ENCODE data around the gene MUC5AC.

The MUC5AC gene

GRCh38 chr11:1134848-1135445 is 22.8 kb upstream of the MUC5AC start:
- no peak for DNase-seq
- no peak overlapping the region for H3K4me3 ChIP-seq (ENCODE audit: low read depth, low read length)
- in situ Hi-C loops (cut with HindIII; ENCODE audit: low pct_ligation_motif_present, low sequenced_read_pairs): no loop called here
- TF ChIP-seq CTCF (IDR thresholded peaks at IDR 0.05; ENCODE audit: low read depth, low read length, missing control alignments): no peak
- H3K27ac ChIP-seq: no peak overlapping the region
- H3K36me3 ChIP-seq (replicated peaks): no peaks in the 10 kb centered on the region
- no peaks in the 10 kb centered on the region for H3K27me3 ChIP-seq (replicated peaks)

GRCh38 chr11:1138097-1138496 is 19.7 kb upstream of the MUC5AC start:
- TF ChIP-seq CTCF (IDR thresholded peaks at IDR 0.05; ENCODE audit: low read depth, low read length, missing control alignments): no peak
- H3K27me3 ChIP-seq (replicated peaks): no peaks in the 10 kb centered on the region
- in situ Hi-C loops (cut with HindIII; ENCODE audit: low pct_ligation_motif_present, low sequenced_read_pairs): no loop called here
- no peak overlapping the region for H3K4me3 ChIP-seq (ENCODE audit: low read depth, low read length)
- no peak overlapping the region for H3K27ac ChIP-seq
- DNase-seq: peak; percentile 41
- H3K36me3 ChIP-seq (replicated peaks): no peaks in the 10 kb centered on the region

- peak; percentile 29 for DNase-seq
- Histone ChIP-seq H3K4me3 (ENCODE audit: low read depth, low read length) (no peak overlapping the region), H3K36me3 (replicated peaks) (no peaks in the 10 kb centered on the region), H3K27ac (no peak overlapping the region), H3K27me3 (replicated peaks) (no peaks in the 10 kb centered on the region)
- in situ Hi-C loops (cut with HindIII; ENCODE audit: low pct_ligation_motif_present, low sequenced_read_pairs): no loop called here
- TF ChIP-seq CTCF (IDR thresholded peaks at IDR 0.05; ENCODE audit: low read depth, low read length, missing control alignments): no peak
Measured at GRCh38 chr11:1139441-1140083, 18.2 kb upstream of the MUC5AC start.

GRCh38 chr11:1140642-1141490 is 16.9 kb upstream of the MUC5AC start:
- no peak overlapping the region for H3K4me3 ChIP-seq (ENCODE audit: low read depth, low read length)
- DNase-seq: no peak
- in situ Hi-C loops (cut with HindIII; ENCODE audit: low pct_ligation_motif_present, low sequenced_read_pairs): no loop called here
- TF ChIP-seq CTCF (IDR thresholded peaks at IDR 0.05; ENCODE audit: low read depth, low read length, missing control alignments): no peak
- H3K36me3 ChIP-seq (replicated peaks): no peaks in the 10 kb centered on the region
- H3K27ac ChIP-seq: no peak overlapping the region
- no peaks in the 10 kb centered on the region for H3K27me3 ChIP-seq (replicated peaks)

- in situ Hi-C loops (cut with HindIII; ENCODE audit: low pct_ligation_motif_present, low sequenced_read_pairs): no loop called here
- H3K27ac ChIP-seq: no peak overlapping the region
- no peak for TF ChIP-seq CTCF (IDR thresholded peaks at IDR 0.05; ENCODE audit: low read depth, low read length, missing control alignments)
- no peak for DNase-seq
- no peaks in the 10 kb centered on the region for H3K36me3 ChIP-seq (replicated peaks)
- no peak overlapping the region for H3K4me3 ChIP-seq (ENCODE audit: low read depth, low read length)
- H3K27me3 ChIP-seq (replicated peaks): no peaks in the 10 kb centered on the region
Measured at GRCh38 chr11:1146365-1146764, 11.4 kb upstream of the MUC5AC start.

All from brain microvascular endothelial cell (primary cell).